K562 (cell line): Measurements from ENCODE around the gene NIPSNAP2. TPM values are rescaled to one million over a fixed set of nuclear protein-coding genes. Genes with fewer than 3 reads are reported as not detected.

Experiments used
- ATAC-seq: fragments of 200-7000 bp; cut with Tn5 transposase; 3 replicates; pipeline ENCODE4 v1.9.1; 2020; ENCODE audit warnings: moderate library complexity
- BruUV-seq: library from RNA; stranded (reverse); fragments of 400-500 nt; replicated peaks from 2 replicates; lab custom pipeline; 2021; lab: Mats Ljungman, UMichigan
- CTCF ChIA-PET: fragments of 300-600 bp; formaldehyde crosslinking; extraction: SDS; loops from one replicate; lab custom pipeline; 2021; ENCODE audit warnings: low intra/inter-chr PET ratio; lab: Yijun Ruan, JAX
- POLR2A ChIA-PET: fragments of 300-600, 350-650 bp; sonication (Branson Sonifier 250); formaldehyde crosslinking; extraction: SDS; loops from one replicate; lab custom pipeline; 2021; ENCODE audit warnings: antibody characterized with exemption, inconsistent platforms; lab: Yijun Ruan, JAX
- DNase-seq, 4 experiments: peaks; one replicate each; pipeline versions ENCODE4 v3.0.0 to v3.0.0-alpha.2; 2011 to 2018; ENCODE audit warnings: low spot score in 3 of 4, mixed read lengths in 3 of 4; ENCODE audit errors: extremely low read depth in 1 of 4
- FAIRE-seq: peaks from 2 replicates; lab custom pipeline; 2011; peaks lifted over from hg19 to GRCh38; lab: Jason Lieb, UNC
- H2AFZ ChIP-seq: 2 replicates; pipeline ENCODE4 v1.6.0; 2011; ENCODE audit warnings: low read depth, low read length, control low read depth, inconsistent platforms
- H3K27ac ChIP-seq: fragments of 200-600 bp; 3 replicates; pipeline ENCODE4 v1.8.0; 2011; ENCODE audit warnings: low read depth, mild to moderate bottlenecking, control low read depth, inconsistent platforms, low read length, moderate library complexity, mixed read lengths; ENCODE audit errors: extremely low read depth
- H3K27me3 ChIP-seq, 2 experiments: fragments of 300-600 bp in 1 of 2; 2 replicates in 1 of 2; 3 replicates in 1 of 2; pipeline versions ENCODE4 v1.6.0 to v1.8.0; 2011; ENCODE audit warnings: inconsistent platforms in 2 of 2, low read length in 2 of 2, mild to moderate bottlenecking in 1 of 2, mixed read lengths in 1 of 2, moderate library complexity in 1 of 2; ENCODE audit not compliant: control insufficient read depth in 2 of 2, insufficient read depth in 2 of 2
- H3K36me3 ChIP-seq: fragments of 300-600 bp; 3 replicates; pipeline ENCODE4 v1.8.0; 2011; ENCODE audit warnings: mild to moderate bottlenecking, low read length, inconsistent platforms; ENCODE audit not compliant: control insufficient read depth, insufficient read depth
- H3K4me1 ChIP-seq, 2 experiments: fragments of 200-600 bp in 1 of 2; replicated peaks in 1 of 2; 2 replicates in 1 of 2; 3 replicates in 1 of 2; pipeline versions ENCODE4 v1.5.1 to v1.8.0; 2011; ENCODE audit warnings: inconsistent platforms in 2 of 2, low read length in 2 of 2, mild to moderate bottlenecking in 1 of 2, mixed read lengths in 1 of 2, moderate library complexity in 1 of 2; ENCODE audit not compliant: control insufficient read depth in 2 of 2, insufficient read depth in 2 of 2
- H3K4me2 ChIP-seq: 2 replicates; pipeline ENCODE4 v1.6.1; 2011; ENCODE audit warnings: low read length, control low read depth, inconsistent platforms, mixed read lengths; ENCODE audit not compliant: insufficient read depth
- H3K4me3 ChIP-seq: fragments of 200-600 bp; sonication (generic), shearing (Covaris generic); 2 replicates; pipeline ENCODE4 v1.5.1; 2016; ENCODE audit warnings: control low read depth, inconsistent platforms
- H3K79me2 ChIP-seq: fragments of 200-600 bp; 3 replicates; pipeline ENCODE4 v1.8.0; 2011; ENCODE audit warnings: low read length, inconsistent platforms; ENCODE audit not compliant: control insufficient read depth, insufficient read depth
- H3K9ac ChIP-seq, 2 experiments: 2 replicates each; pipeline versions ENCODE4 v1.6.0 to v1.6.1; 2011; ENCODE audit warnings: low read depth in 2 of 2, low read length in 2 of 2, control low read depth in 1 of 2, inconsistent platforms in 1 of 2, mild to moderate bottlenecking in 1 of 2, mixed read lengths in 1 of 2; ENCODE audit not compliant: insufficient read depth in 1 of 2
- H3K9me1 ChIP-seq: one replicate; pipeline ENCODE4 v1.6.0; 2011; ENCODE audit warnings: inconsistent platforms, mild to moderate bottlenecking, low read length, moderate library complexity; ENCODE audit not compliant: control insufficient read depth, insufficient read depth
- H3K9me3 ChIP-seq: replicated peaks from 2 replicates; pipeline ENCODE4 v1.5.1; 2011; ENCODE audit warnings: low read depth, low read length, inconsistent platforms; ENCODE audit not compliant: control insufficient read depth, insufficient read depth
- H4K20me1 ChIP-seq: replicated peaks from 2 replicates; pipeline ENCODE4 v1.6.1; 2011; ENCODE audit warnings: low read length, inconsistent platforms, mixed read lengths; ENCODE audit not compliant: control insufficient read depth, insufficient read depth
- BCOR ChIP-seq: fragments of 450-650 bp; IDR thresholded peaks from 2 replicates; pipeline ENCODE4 v1.6.1; 2016
- CEBPB ChIP-seq: fragments of 450-650 bp; IDR thresholded peaks from 2 replicates; pipeline ENCODE4 v1.6.1; 2016; ENCODE audit warnings: missing genetic modification characterization, missing compliant biosample characterization
- CTCFL ChIP-seq: IDR thresholded peaks from 2 replicates; pipeline ENCODE4 v1.6.1; 2011; ENCODE audit warnings: borderline replicate concordance, low read depth, mild to moderate bottlenecking, moderate library complexity, low read length; ENCODE audit not compliant: insufficient read depth, poor library complexity, severe bottlenecking
- EZH2 ChIP-seq: IDR thresholded peaks from 2 replicates; pipeline ENCODE4 v1.6.1; 2012; ENCODE audit warnings: low read depth, mild to moderate bottlenecking, inconsistent platforms, low read length, borderline replicate concordance
- IFI16 ChIP-seq: fragments of 250-450 bp; sonication (Bioruptor Pico); IDR thresholded peaks from 2 replicates; pipeline ENCODE4 v2.1.2; 2022; ENCODE audit warnings: mild to moderate bottlenecking, inconsistent platforms
- PHF21A ChIP-seq: fragments of 450-650 bp; IDR thresholded peaks from 2 replicates; pipeline ENCODE4 v1.6.1; 2017; ENCODE audit warnings: low read depth, borderline replicate concordance
- RUNX1 ChIP-seq: sonication (generic); IDR thresholded peaks from 2 replicates; pipeline ENCODE4 v1.6.1; 2016; ENCODE audit warnings: antibody characterized with exemption, low read depth
- SETDB1 ChIP-seq: IDR thresholded peaks from one replicate; pipeline ENCODE4 v1.6.1; 2012; ENCODE audit warnings: low read length, control low read depth, inconsistent platforms
- SMARCB1 ChIP-seq: IDR thresholded peaks from 2 replicates; pipeline ENCODE4 v1.6.1; 2011; ENCODE audit warnings: improper control_type of control experiment, low read depth; ENCODE audit not compliant: insufficient read length
- TCF15 ChIP-seq: fragments of 250-450 bp; sonication (Bioruptor Pico); IDR thresholded peaks from 2 replicates; pipeline ENCODE4 v1.8.0; 2022; ENCODE audit warnings: moderate library complexity, mild to moderate bottlenecking, inconsistent platforms
- TRIM24 ChIP-seq, 2 experiments: fragments of 450-650 bp; IDR thresholded peaks; 2 replicates each; pipeline ENCODE4 v1.6.1; 2016
- ZBTB43 ChIP-seq: sonication (generic); formaldehyde crosslinking; IDR thresholded peaks from 2 replicates; pipeline ENCODE4 v1.8.0; 2023; ENCODE audit warnings: mild to moderate bottlenecking, missing genetic modification reagents
- ZC3H4 ChIP-seq: sonication (generic); formaldehyde crosslinking; IDR thresholded peaks from 2 replicates; pipeline ENCODE4 v1.9.0; 2021; ENCODE audit warnings: missing genetic modification reagents, borderline replicate concordance
- ZNF174 ChIP-seq: fragments of 250-450 bp; sonication (Bioruptor Pico); IDR thresholded peaks from 2 replicates; pipeline ENCODE4 v1.4.0; 2020; ENCODE audit warnings: mild to moderate bottlenecking
- ZNF551 ChIP-seq: fragments of 250-450 bp; sonication (Bioruptor Pico); IDR thresholded peaks from 2 replicates; pipeline ENCODE4 v1.5.0; 2021; ENCODE audit warnings: mild to moderate bottlenecking, moderate library complexity
- ZNF57 ChIP-seq: fragments of 450-650 bp; formaldehyde crosslinking; IDR thresholded peaks from 2 replicates; pipeline ENCODE4 v1.4.0; 2020; ENCODE audit warnings: mild to moderate bottlenecking, moderate library complexity
- ZNF655 ChIP-seq: fragments of 250-450 bp; sonication (Bioruptor Pico); IDR thresholded peaks from 2 replicates; pipeline ENCODE4 v1.5.0; 2021
- ZNF707 ChIP-seq: fragments of 250-450 bp; sonication (Bioruptor Pico); conservative IDR thresholded peaks from 2 replicates; pipeline ENCODE4 v1.8.0; 2022; ENCODE audit warnings: inconsistent platforms, mild to moderate bottlenecking, moderate library complexity
- ZNF75A ChIP-seq: fragments of 450-650 bp; formaldehyde crosslinking; IDR thresholded peaks from 2 replicates; pipeline ENCODE4 v1.4.0; 2020; ENCODE audit warnings: mild to moderate bottlenecking
- WGBS: fragments of 100-300 bp; shearing (Covaris generic); methylation state at CpG from one replicate; pipeline ENCODE4 v1.1.6; 2016; ENCODE audit warnings: low coverage, mixed read lengths; ENCODE audit not compliant: insufficient coverage; ENCODE audit errors: missing lambda C conversion rate; 5-methylcytosine and 5-hydroxymethylcytosine counted together
- in situ Hi-C: fragments of 300-500 bp; cut with MboI; formaldehyde crosslinking; loops from 4 replicates; pipeline ENCODE4 v1.15.0; 2018; ENCODE audit warnings: inconsistent platforms, mixed read lengths
- intact Hi-C: fragments of 100-400 bp; cut with micrococcal nuclease; formaldehyde crosslinking; loops from 2 replicates; pipeline ENCODE4 v1.14.2; 2022
- polyA plus RNA-seq, 8 experiments: library from polyadenylated mRNA; depleted of rRNA in 4 of 8; stranded (reverse) in 5 of 8; unstranded in 3 of 8; fragments of >200 nt; fragmentation: Nextera tagmentation in 2 of 8; fragmentation: Illumina TruSeq in 1 of 8; extraction: Ambion mirVana in 2 of 8; extraction: Trizol in 1 of 8; gene quantifications; 2 replicates each; pipeline versions ENCODE4 v1.2.1 to v1.2.3, GENCODE V29; 2011 to 2014; ENCODE audit warnings: inconsistent platforms in 1 of 8, missing spikeins in 1 of 8
- total RNA-seq, 7 experiments: library from RNA; depleted of rRNA in 6 of 7; stranded (reverse); fragments of >200 nt in 6 of 7; fragmentation: Illumina TruSeq in 2 of 7; extraction: Trizol in 2 of 7; gene quantifications; 2 replicates each; pipeline versions ENCODE4 v1.2.1 to v1.2.3, GENCODE V29; 2011 to 2021; ENCODE audit warnings: low replicate concordance in 1 of 7

The NIPSNAP2 gene
- total and polyA plus RNA-seq, 9 of the 15 experiments (the other 6 are each of a cell fraction or from before 2014, with no cell fraction given): 24.9 to 107 (median 53.0) TPM

GRCh38 chr7:55992346-55992745 lies 28.0 kb downstream of the NIPSNAP2 start:
- ATAC-seq (no peak), DNase-seq (no peak), FAIRE-seq (peak; percentile 55)
- H3K36me3 ChIP-seq: peaks cover 44% of the 10 kb centered on the region; the same call in 2 of the 3 replicates
- no peaks in the 10 kb centered on the region for H3K9me3 ChIP-seq
- no peak overlapping the region for H2AFZ ChIP-seq
- no peaks in the 10 kb centered on the region for H3K27me3 ChIP-seq
- no peaks in the 10 kb centered on the region for H3K9me1 ChIP-seq
- intact Hi-C loops: no loop called here
- CTCF ChIA-PET: no interaction called here
- 0 out of 2 replicates have a peak, but pooled peaks cover 3% of the 10 kb centered on the region for H4K20me1 ChIP-seq
- no peak overlapping the region for H3K9ac ChIP-seq
- 70% methylated on average over 3 of the region's 3 CpGs for WGBS
- no peak overlapping the region for H3K27ac ChIP-seq
- H3K4me1 ChIP-seq: no peaks in the 10 kb centered on the region
- no peaks in the 10 kb centered on the region for H3K79me2 ChIP-seq
- no TSS peak for BruUV-seq
- in situ Hi-C loops: no loop called here
- H3K4me3 ChIP-seq: no peak overlapping the region
- H3K4me2 ChIP-seq: no peak overlapping the region
- POLR2A ChIA-PET: no interaction called here
- TF ChIP-seq ZNF57 (CRISPR knock-in tag) (no peak), SMARCB1 (no peak), ZNF75A (CRISPR knock-in tag) (no peak), TRIM24 (IDR thresholded peaks at IDR 0.05) (no peak), BCOR (no peak), ZNF707 (no peak), ZBTB43 (CRISPR knock-in tag) (no peak), CTCFL (no peak), IFI16 (CRISPR knock-in tag) (no peak), CEBPB (tag) (no peak), PHF21A (no peak), ZNF655 (CRISPR knock-in tag) (no peak), TCF15 (CRISPR knock-in tag) (no peak), ZNF174 (CRISPR knock-in tag) (no peak), ZNF551 (CRISPR knock-in tag) (no peak), SETDB1 (no peak), ZC3H4 (CRISPR knock-in tag) (no peak), RUNX1 (no peak), EZH2 (no peak)
